HG02870 (cell line): ENCODE results near the gene APOA4.

Experiments used
- ATAC-seq: cut with Tn5 transposase; IDR thresholded peaks from one replicate; pipeline ENCODE4 v1.9.1; 2021; ENCODE audit warnings: mild to moderate bottlenecking, moderate library complexity; ENCODE audit not compliant: unreplicated experiment

Gene APOA4

GRCh38 chr11:116823031-116823843 lies at the start of gene APOA4:
APOA4 (minus strand) TSS chr11:116823304; CDS start chr11:116823191, 113 bp downstream.
- no peak for ATAC-seq

- no peak for ATAC-seq
These were observed 48.1 kb upstream of the APOA4 start for GRCh38 chr11:116871248-116871647.

GRCh38 chr11:116870054-116870453 lies 47.0 kb upstream of the APOA4 start:
- no peak for ATAC-seq

- ATAC-seq: no peak
These were observed 46.5 kb upstream of the APOA4 start for GRCh38 chr11:116869610-116870009.

GRCh38 chr11:116868066-116868465 lies 45.0 kb upstream of the APOA4 start:
- no peak for ATAC-seq

GRCh38 chr11:116867619-116868018 lies 44.5 kb upstream of the APOA4 start:
- ATAC-seq: no peak

- no peak for ATAC-seq
These were observed 43.8 kb upstream of the APOA4 start for GRCh38 chr11:116866804-116867455.

- ATAC-seq: no peak
These were observed 42.6 kb upstream of the APOA4 start for GRCh38 chr11:116865696-116866095.

- ATAC-seq: no peak
These were observed 41.4 kb upstream of the APOA4 start for GRCh38 chr11:116864531-116864930.

GRCh38 chr11:116862951-116863350 lies 39.8 kb upstream of the APOA4 start:
- ATAC-seq: no peak

- no peak for ATAC-seq
These were observed 39.1 kb upstream of the APOA4 start for GRCh38 chr11:116862185-116862584.

GRCh38 chr11:116861539-116861938 lies 38.4 kb upstream of the APOA4 start:
- no peak for ATAC-seq

GRCh38 chr11:116860303-116860702 lies 37.2 kb upstream of the APOA4 start:
- ATAC-seq: no peak

GRCh38 chr11:116859175-116859574 lies 36.1 kb upstream of the APOA4 start:
- ATAC-seq: no peak

- no peak for ATAC-seq
These were observed 34.8 kb upstream of the APOA4 start for GRCh38 chr11:116857936-116858335.

GRCh38 chr11:116857316-116857715 lies 34.2 kb upstream of the APOA4 start:
- no peak for ATAC-seq

- no peak for ATAC-seq
These were observed 33.3 kb upstream of the APOA4 start for GRCh38 chr11:116856423-116856822.

GRCh38 chr11:116855413-116855812 lies 32.3 kb upstream of the APOA4 start:
- no peak for ATAC-seq

- ATAC-seq: peak; percentile 96
These were observed 30.5 kb upstream of the APOA4 start for GRCh38 chr11:116853461-116854073.

- ATAC-seq: no peak
These were observed 29.3 kb upstream of the APOA4 start for GRCh38 chr11:116852261-116853031.

- ATAC-seq: no peak
These were observed 28.5 kb upstream of the APOA4 start for GRCh38 chr11:116851626-116852025.
